HepG2 (cell line): ENCODE results near the gene PLPP3. TPM values are rescaled to one million over a fixed set of nuclear protein-coding genes. Genes with fewer than 3 reads are reported as not detected.

Experiments used
- BORCS8-MEF2B ChIP-seq: sonication (generic); formaldehyde crosslinking; IDR thresholded peaks from 2 replicates; pipeline ENCODE4 v1.8.0; 2022; ENCODE audit warnings: mild to moderate bottlenecking, missing genetic modification reagents
- EP300 ChIP-seq, 3 experiments: sonication (generic) in 1 of 3; formaldehyde crosslinking in 1 of 3; IDR thresholded peaks; 2 replicates each; pipeline versions ENCODE4 v1.5.1 to v1.6.1; 2011 to 2020; ENCODE audit warnings: low read depth in 2 of 3, low read length in 2 of 3, borderline replicate concordance in 1 of 3, improper control_type of control experiment in 1 of 3, mild to moderate bottlenecking in 1 of 3, missing genetic modification reagents in 1 of 3, moderate library complexity in 1 of 3
- FOXK2 ChIP-seq: fragments of 450-650 bp; IDR thresholded peaks from 2 replicates; pipeline ENCODE4 v1.6.1; 2016
- MED1 ChIP-seq: sonication (generic); formaldehyde crosslinking; IDR thresholded peaks from 2 replicates; pipeline ENCODE4 v1.4.0; 2020; ENCODE audit warnings: missing genetic modification reagents
- MYC ChIP-seq: sonication (generic); formaldehyde crosslinking; IDR thresholded peaks from 2 replicates; pipeline ENCODE4 v1.9.0; 2021; ENCODE audit warnings: missing genetic modification reagents, borderline replicate concordance
- NKX3-1 ChIP-seq: sonication (generic); formaldehyde crosslinking; IDR thresholded peaks from 2 replicates; pipeline ENCODE4 v1.5.0; 2020; ENCODE audit warnings: missing genetic modification reagents
- PAF1 ChIP-seq: IDR thresholded peaks from 2 replicates; pipeline ENCODE4 v1.6.1; 2016; ENCODE audit warnings: missing genetic modification reagents, missing compliant biosample characterization
- RXRA ChIP-seq: sonication (generic); formaldehyde crosslinking; IDR thresholded peaks from 2 replicates; pipeline ENCODE4 v1.5.1; 2020; ENCODE audit warnings: missing genetic modification reagents
- SIX4 ChIP-seq: sonication (generic); formaldehyde crosslinking; IDR thresholded peaks from 2 replicates; pipeline ENCODE4 v1.4.0; 2020; ENCODE audit warnings: missing genetic modification reagents
- SMAD1 ChIP-seq: sonication (generic); formaldehyde crosslinking; IDR thresholded peaks from 2 replicates; pipeline ENCODE4 v1.4.0; 2020; ENCODE audit warnings: missing genetic modification reagents, low read depth, mild to moderate bottlenecking, borderline replicate concordance
- SOX5 ChIP-seq: IDR thresholded peaks from 2 replicates; pipeline ENCODE4 v1.6.1; 2016; ENCODE audit warnings: borderline replicate concordance
- ZFAT ChIP-seq: sonication (generic); formaldehyde crosslinking; conservative IDR thresholded peaks from 2 replicates; pipeline ENCODE4 v1.8.1; 2023; ENCODE audit warnings: missing genetic modification reagents, inconsistent platforms
- ZKSCAN5 ChIP-seq: sonication (generic); formaldehyde crosslinking; IDR thresholded peaks from 2 replicates; pipeline ENCODE4 v1.5.1; 2020; ENCODE audit warnings: mild to moderate bottlenecking, missing genetic modification reagents
- ZNF251 ChIP-seq: sonication (generic); formaldehyde crosslinking; IDR thresholded peaks from 2 replicates; pipeline ENCODE4 v1.9.0; 2021; ENCODE audit warnings: mild to moderate bottlenecking, missing genetic modification reagents
- ZNF33B ChIP-seq: sonication (generic); formaldehyde crosslinking; IDR thresholded peaks from 2 replicates; pipeline ENCODE4 v1.5.1; 2020; ENCODE audit warnings: mild to moderate bottlenecking, missing genetic modification reagents
- ZNF562 ChIP-seq: sonication (generic); formaldehyde crosslinking; IDR thresholded peaks from 2 replicates; pipeline ENCODE4 v1.8.0; 2022; ENCODE audit warnings: missing genetic modification reagents, borderline replicate concordance
- ZNF782 ChIP-seq: sonication (generic); formaldehyde crosslinking; IDR thresholded peaks from 2 replicates; pipeline ENCODE4 v1.4.0; 2020; ENCODE audit warnings: missing genetic modification reagents, mild to moderate bottlenecking, borderline replicate concordance
- polyA plus RNA-seq, 8 experiments: library from polyadenylated mRNA; depleted of rRNA in 3 of 8; stranded (reverse) in 7 of 8; unstranded in 1 of 8; fragments of >200 nt; fragmentation: Illumina TruSeq in 4 of 8; extraction: Trizol in 4 of 8; gene quantifications; 2 replicates each; pipeline versions ENCODE4 v1.2.1 to v1.2.3, GENCODE V29; 2011 to 2016; ENCODE audit warnings: low read depth in 4 of 8, missing spikeins in 1 of 8, mixed read lengths in 1 of 8; ENCODE audit not compliant: insufficient read depth in 1 of 8
- total RNA-seq, 5 experiments: library from RNA; depleted of rRNA; stranded (reverse); fragments of >200 nt; fragmentation: Illumina TruSeq; extraction: Trizol; gene quantifications; 2 replicates each; pipeline ENCODE4 v1.2.3, GENCODE V29; 2016; ENCODE audit warnings: low read depth in 1 of 5
- TF ChIP-seq, protein P1 (sequence below): IDR thresholded peaks from 2 replicates; pipeline ENCODE4 v1.6.1; 2016; ENCODE audit warnings: low read depth, control low read depth
- TF ChIP-seq, protein P2 (sequence below): sonication (generic); formaldehyde crosslinking; IDR thresholded peaks from 2 replicates; pipeline ENCODE4 v1.5.0; 2020; ENCODE audit warnings: mild to moderate bottlenecking, missing genetic modification reagents
- TF ChIP-seq, protein P3 (sequence below): sonication (generic); formaldehyde crosslinking; IDR thresholded peaks from 2 replicates; pipeline ENCODE4 v1.8.1; 2023; ENCODE audit warnings: mild to moderate bottlenecking, missing genetic modification reagents
- TF ChIP-seq, protein P4 (sequence below), 2 experiments: fragments of 450-650 bp in 1 of 2; sonication (generic) in 1 of 2; formaldehyde crosslinking; IDR thresholded peaks; 2 replicates each; pipeline versions ENCODE4 v1.5.0 to v1.8.0; 2020 to 2022; ENCODE audit warnings: mild to moderate bottlenecking in 1 of 2, missing genetic modification reagents in 1 of 2
- TF ChIP-seq, protein P5 (sequence below): sonication (generic); formaldehyde crosslinking; IDR thresholded peaks from 2 replicates; pipeline ENCODE4 v1.8.1; 2023; ENCODE audit warnings: mild to moderate bottlenecking, moderate library complexity, missing genetic modification reagents

PLPP3 gene
- total and polyA plus RNA-seq, 2 of the 13 experiments (the other 11 are each of a cell fraction or from before 2014, with no cell fraction given), result 49.7 to 65.8 TPM

DNA sequence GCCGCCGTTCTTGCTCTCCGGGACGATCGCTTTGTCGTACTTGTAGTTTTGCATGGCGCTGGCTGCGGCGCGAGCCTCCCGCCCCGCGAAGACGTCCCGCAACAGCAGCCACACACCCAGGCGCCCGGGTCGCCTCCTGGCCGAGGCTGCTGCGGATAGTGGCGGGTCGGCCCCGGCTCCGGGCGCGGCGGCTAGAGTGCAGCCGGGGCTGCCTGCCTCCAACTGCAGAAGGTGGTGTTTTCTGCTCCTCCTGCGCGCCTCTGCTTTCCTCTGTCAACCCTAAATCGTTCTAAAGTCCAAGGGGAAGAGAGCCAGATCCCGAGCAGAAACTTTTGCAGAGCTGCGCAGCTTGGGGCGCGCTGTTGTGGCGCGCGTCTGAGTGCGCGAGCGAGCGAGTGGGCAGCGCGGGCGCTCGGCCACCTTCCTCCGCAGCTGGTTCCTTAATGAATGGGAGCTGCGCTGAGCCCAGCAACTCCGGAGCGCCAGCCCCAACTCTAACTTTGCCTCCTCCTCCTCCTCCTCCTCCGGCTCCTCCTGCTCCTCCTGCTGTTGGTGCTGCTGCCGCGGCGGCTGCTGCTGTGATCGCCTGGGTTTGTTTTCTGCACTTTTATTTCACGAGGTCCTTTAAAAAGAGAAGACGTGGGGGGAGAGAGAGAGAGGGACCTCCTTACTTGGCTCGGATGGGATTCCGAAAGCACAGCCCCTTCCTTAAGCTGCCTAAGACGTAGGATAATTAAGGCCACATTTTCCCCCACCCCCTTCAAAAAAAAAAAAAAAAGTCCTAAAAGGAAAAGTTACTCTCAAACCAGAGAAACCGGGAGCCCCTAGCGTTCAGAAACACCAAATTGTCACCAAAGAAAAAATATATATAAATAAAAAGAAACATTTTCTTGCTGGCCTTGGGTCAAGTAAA, at the start of gene PLPP3 (continued):
- TF ChIP-seq, protein P1, sequence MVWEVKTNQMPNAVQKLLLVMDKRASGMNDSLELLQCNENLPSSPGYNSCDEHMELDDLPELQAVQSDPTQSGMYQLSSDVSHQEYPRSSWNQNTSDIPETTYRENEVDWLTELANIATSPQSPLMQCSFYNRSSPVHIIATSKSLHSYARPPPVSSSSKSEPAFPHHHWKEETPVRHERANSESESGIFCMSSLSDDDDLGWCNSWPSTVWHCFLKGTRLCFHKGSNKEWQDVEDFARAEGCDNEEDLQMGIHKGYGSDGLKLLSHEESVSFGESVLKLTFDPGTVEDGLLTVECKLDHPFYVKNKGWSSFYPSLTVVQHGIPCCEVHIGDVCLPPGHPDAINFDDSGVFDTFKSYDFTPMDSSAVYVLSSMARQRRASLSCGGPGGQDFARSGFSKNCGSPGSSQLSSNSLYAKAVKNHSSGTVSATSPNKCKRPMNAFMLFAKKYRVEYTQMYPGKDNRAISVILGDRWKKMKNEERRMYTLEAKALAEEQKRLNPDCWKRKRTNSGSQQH (CRISPR knock-in tag), result peak; percentile 58; the same call in 1 of the 2 replicates
- TF ChIP-seq ZNF33B (CRISPR knock-in tag) (no peak), SOX5 (0 out of 2 replicates have a peak, but pooled peaks have one; percentile 7), ZFAT (CRISPR knock-in tag) (no peak), ZKSCAN5 (CRISPR knock-in tag) (no peak), RXRA (no peak), EP300 (IDR thresholded peaks at IDR 0.05; ENCODE audit: low read depth in 2 of 2, low read length in 2 of 2) (peak in 1 of 2 experiments; percentile 10; a peak in 2 of 4 replicates), EP300 (CRISPR knock-in tag; IDR thresholded peaks at IDR 0.05; ENCODE audit: borderline replicate concordance) (no peak), SMAD1 (CRISPR knock-in tag) (no peak), MED1 (CRISPR knock-in tag) (no peak), ZNF562 (CRISPR knock-in tag) (no peak), NKX3-1 (CRISPR knock-in tag) (no peak; the same call in 1 of the 2 replicates), BORCS8-MEF2B (CRISPR knock-in tag) (no peak; the same call in none of the 2 replicates), SIX4 (CRISPR knock-in tag) (no peak; the same call in 1 of the 2 replicates), FOXK2 (no peak), ZNF782 (no peak), PAF1 (CRISPR knock-in tag) (no peak), ZNF251 (CRISPR knock-in tag) (no peak), MYC (CRISPR knock-in tag) (peak; percentile 57; the same call in 1 of the 2 replicates)
- TF ChIP-seq, protein P2, sequence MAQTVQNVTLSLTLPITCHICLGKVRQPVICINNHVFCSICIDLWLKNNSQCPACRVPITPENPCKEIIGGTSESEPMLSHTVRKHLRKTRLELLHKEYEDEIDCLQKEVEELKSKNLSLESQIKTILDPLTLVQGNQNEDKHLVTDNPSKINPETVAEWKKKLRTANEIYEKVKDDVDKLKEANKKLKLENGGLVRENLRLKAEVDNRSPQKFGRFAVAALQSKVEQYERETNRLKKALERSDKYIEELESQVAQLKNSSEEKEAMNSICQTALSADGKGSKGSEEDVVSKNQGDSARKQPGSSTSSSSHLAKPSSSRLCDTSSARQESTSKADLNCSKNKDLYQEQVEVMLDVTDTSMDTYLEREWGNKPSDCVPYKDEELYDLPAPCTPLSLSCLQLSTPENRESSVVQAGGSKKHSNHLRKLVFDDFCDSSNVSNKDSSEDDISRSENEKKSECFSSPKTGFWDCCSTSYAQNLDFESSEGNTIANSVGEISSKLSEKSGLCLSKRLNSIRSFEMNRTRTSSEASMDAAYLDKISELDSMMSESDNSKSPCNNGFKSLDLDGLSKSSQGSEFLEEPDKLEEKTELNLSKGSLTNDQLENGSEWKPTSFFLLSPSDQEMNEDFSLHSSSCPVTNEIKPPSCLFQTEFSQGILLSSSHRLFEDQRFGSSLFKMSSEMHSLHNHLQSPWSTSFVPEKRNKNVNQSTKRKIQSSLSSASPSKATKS (CRISPR knock-in tag), result no peak
- TF ChIP-seq, protein P3, sequence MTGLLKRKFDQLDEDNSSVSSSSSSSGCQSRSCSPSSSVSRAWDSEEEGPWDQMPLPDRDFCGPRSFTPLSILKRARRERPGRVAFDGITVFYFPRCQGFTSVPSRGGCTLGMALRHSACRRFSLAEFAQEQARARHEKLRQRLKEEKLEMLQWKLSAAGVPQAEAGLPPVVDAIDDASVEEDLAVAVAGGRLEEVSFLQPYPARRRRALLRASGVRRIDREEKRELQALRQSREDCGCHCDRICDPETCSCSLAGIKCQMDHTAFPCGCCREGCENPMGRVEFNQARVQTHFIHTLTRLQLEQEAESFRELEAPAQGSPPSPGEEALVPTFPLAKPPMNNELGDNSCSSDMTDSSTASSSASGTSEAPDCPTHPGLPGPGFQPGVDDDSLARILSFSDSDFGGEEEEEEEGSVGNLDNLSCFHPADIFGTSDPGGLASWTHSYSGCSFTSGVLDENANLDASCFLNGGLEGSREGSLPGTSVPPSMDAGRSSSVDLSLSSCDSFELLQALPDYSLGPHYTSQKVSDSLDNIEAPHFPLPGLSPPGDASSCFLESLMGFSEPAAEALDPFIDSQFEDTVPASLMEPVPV (CRISPR knock-in tag), result peak; percentile 82; the same call in 1 of the 2 replicates
- TF ChIP-seq, protein P4, sequence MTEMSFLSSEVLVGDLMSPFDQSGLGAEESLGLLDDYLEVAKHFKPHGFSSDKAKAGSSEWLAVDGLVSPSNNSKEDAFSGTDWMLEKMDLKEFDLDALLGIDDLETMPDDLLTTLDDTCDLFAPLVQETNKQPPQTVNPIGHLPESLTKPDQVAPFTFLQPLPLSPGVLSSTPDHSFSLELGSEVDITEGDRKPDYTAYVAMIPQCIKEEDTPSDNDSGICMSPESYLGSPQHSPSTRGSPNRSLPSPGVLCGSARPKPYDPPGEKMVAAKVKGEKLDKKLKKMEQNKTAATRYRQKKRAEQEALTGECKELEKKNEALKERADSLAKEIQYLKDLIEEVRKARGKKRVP (CRISPR knock-in tag; IDR thresholded peaks at IDR 0.05), result no peak
- TF ChIP-seq, protein P5, sequence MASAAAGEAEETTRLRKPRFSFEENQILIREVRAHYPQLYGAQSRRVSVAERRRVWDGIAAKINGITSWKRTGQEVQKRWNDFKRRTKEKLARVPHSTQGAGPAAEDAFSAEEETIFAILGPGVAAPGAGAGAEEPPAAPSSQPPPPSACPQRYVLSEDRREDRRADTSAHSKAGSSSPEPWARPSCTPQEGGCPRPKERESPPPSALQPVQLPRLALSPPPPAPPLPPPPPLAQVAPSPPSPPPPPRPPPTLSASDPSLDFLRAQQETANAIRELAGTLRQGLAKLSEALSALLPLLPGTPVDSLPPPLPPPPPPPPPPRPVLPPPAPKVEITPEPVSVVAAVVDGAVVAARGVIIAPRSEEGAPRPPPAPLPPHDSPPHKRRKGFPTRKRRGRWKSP (CRISPR knock-in tag), result peak; percentile 92
